Ovary (tissue), 3 donors: Measurements from ENCODE around the gene KRT9.

Experiments
- CTCF ChIP-seq, 3 donors: fragments of 450-650 bp in 2 of 3; fragments of 200-600 bp in 1 of 3; IDR thresholded peaks; one replicate each; pipeline versions ENCODE4 v1.5.1 to v1.8.0; 2016 to 2022; ENCODE audit warnings: antibody characterized with exemption in 3 of 3, mild to moderate bottlenecking in 1 of 3
- EP300 ChIP-seq: sonication (generic); formaldehyde crosslinking; IDR thresholded peaks from one replicate; pipeline ENCODE4 v1.6.1; 2017; ENCODE audit warnings: antibody characterized with exemption
- POLR2A ChIP-seq: fragments of 450-650 bp; IDR thresholded peaks from one replicate; pipeline ENCODE4 v1.6.1; 2017; ENCODE audit warnings: antibody characterized with exemption, mild to moderate bottlenecking, moderate library complexity
- donor health status: DM: no; HTN: no; CAD: no.

GRCh38 chr17:41555105-41555887 lies 16.6 kb downstream of the KRT9 start:
- TF ChIP-seq CTCF (IDR thresholded peaks at IDR 0.05) (no peak), POLR2A (no peak), EP300 (no peak)
